CD4-positive, alpha-beta T cell treated with Interleukin-6 for 4 hours (primary cell): ENCODE measurements around the gene CAPN2.
"Not testable (repeated sequence)": the region's sequence is repeated elsewhere in the genome, so short reads cannot be mapped to it uniquely, and the experiment has no call there.

ENCODE experiments used
- DNase-seq: peaks from one replicate; pipeline ENCODE4 v3.0.0-alpha.2; 2020; ENCODE audit warnings: mixed read lengths

The CAPN2 gene

GRCh38 chr1:223794136-223794880, 82.0 kb downstream of the CAPN2 start:
- no peak for DNase-seq

DNA sequence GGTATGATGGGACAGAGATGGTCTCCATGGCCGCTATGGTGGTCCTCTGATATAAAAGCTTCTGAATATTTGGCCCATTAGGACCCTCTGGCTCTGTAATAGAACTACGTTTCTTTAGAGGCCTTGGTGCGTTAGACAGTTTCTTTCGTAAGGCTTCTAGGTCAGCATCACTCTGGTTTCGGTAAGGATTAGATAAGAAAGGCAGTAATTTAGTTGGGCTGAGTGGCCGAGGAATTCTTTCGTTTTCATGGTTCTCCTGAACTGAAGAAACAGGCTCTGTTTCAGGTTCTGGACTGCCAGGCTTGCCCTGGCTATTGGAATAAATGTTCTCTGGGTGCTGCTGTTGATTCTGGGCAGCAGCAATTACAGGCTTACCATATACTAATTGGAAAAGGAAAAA, 83.9 kb downstream of the CAPN2 start:
- no peak for DNase-seq

DNA sequence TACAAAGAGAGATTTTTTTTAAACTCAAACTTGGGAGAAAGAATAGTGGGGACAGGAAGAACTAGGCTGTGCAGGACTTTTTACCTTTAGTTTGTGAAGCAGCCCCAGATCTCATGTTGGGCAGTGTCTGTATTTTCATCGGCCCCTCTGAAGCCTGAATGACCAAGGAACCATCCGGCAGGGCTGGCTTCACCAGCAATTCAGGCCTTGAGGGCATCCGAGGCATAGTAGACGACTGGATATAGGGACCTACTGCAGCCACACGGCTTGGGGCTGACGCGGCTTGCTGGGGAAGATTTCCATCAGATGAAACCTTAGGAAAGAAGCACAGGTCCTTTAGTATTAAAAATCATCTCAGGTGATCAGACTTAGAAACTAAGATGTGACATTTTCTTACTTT, 89.7 kb downstream of the CAPN2 start:
- no peak for DNase-seq

DNA sequence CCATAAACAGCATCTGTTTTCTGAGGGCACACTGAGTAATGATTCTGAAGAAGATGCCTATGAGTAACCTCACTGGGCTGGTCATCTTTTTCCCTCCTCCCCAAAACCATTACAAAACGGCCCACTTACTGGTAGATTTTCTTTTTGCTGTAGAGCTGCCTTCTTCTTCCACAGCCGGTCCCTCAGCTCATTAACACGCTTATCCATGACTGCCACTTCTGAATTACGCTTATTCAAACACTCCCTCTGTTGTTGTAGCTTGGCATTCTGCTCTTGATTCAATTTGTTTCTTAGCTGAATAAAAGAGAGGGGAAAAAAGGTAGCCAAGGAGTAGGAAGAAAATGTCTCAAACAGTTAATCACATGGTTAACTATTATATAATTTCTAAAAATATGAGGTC, 90.3 kb downstream of the CAPN2 start:
- no peak for DNase-seq

DNA sequence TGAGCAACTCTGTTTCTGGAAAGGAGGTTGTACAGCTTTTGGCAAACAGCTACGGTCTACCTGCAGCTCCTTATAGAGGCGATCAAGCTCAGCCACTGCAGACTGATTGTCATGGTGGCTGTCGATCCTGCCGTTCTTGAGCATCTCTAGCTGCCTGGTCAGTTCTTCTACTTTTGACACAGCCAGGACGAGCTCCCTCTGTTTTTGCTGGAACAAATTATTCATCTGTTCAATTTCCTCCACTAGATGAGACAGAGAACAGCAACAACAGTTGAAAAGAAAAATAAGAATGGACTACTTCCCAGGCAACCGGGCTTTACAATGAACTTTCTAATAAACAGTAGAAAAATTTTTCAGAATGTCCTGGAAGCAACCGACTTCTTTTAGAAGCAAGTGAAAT, 90.9 kb downstream of the CAPN2 start:
- no peak for DNase-seq

DNA sequence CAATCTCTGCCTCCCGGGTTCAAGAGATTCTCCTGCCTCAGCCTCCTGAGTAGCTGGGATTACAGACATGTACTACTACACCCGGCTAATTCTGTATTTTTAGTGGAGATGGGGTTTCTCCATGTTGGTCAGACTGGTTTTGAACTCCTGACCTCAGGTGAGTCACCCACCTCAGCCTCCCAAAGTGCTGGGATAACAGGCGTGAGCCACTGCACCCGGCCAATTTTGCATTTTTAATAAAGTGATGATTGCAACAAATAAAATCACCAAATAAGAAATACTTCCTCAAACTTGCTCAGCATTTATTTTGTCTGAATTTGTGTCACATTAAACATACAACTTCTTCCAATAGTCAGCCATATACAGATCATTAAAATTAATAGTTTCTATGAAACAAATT, 97.6 kb downstream of the CAPN2 start:
- not testable (repeated sequence) for DNase-seq

GRCh38 chr1:223810586-223810985, 98.2 kb downstream of the CAPN2 start:
- DNase-seq = no peak

DNA sequence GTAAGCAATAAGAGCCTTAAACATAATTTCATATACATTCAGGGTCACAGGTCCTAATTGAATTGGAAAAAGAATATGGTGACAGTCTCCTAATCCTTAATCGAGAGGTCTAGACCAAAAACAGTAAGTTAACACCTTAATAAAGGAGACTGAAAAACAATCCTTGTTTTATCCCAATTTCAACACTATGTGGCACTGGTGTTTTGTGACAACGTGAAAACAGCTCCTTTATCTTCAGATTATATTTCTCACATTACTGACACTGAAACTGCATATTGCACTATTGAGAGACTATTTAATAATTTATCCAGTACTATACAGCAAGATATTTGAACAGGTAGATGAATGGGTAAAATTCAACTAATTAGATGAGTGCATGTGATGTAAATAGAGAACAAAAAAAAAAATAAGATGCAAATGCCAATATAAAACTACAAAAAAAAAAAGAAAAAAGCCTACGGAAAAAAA, 99.3 kb downstream of the CAPN2 start:
- DNase-seq = no peak

- no peak for DNase-seq
Measured at GRCh38 chr1:223813645-223814044, 101.3 kb downstream of the CAPN2 start.

DNA sequence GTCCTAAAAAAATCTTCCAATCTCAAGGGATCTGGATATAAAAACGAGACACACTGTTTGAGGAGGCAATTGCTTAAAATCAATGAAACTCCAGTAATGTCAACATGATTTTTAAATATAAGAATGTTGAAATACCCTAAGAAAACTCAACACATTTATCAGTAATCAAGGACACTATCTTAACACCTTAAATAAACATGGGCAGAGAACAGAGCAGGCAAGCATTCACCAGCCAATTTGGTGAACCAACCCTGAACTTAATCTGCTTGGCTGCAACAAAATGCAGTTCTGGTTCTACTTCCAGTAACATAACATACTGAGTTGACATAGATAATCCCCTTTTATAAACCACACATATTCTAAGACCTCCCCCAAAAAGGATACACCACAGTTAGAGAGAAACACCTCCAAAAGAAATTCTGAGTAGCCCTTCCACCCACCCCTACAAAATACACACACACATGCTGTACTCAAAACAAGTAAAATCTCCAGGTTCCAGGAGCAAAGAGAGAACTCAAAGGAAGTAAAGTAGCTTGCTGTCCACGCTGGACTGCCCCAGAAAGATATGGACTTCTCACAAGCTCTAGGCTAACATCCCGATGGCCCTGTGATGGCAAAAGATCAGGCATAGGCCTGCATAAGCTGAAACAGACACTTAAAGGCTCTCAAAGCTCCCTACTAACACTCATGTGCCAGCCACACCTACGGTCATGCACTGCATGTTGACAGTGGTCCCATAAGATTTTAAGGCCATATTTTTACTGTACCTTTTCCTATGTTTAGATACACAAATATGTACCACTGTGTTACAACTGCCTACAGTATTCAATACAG, 102.9 kb downstream of the CAPN2 start:
- DNase-seq = no peak

GRCh38 chr1:223815865-223816264, 103.5 kb downstream of the CAPN2 start:
- no peak for DNase-seq

- DNase-seq = not testable (repeated sequence)
Measured at GRCh38 chr1:223817265-223817664, 104.9 kb downstream of the CAPN2 start.

DNA sequence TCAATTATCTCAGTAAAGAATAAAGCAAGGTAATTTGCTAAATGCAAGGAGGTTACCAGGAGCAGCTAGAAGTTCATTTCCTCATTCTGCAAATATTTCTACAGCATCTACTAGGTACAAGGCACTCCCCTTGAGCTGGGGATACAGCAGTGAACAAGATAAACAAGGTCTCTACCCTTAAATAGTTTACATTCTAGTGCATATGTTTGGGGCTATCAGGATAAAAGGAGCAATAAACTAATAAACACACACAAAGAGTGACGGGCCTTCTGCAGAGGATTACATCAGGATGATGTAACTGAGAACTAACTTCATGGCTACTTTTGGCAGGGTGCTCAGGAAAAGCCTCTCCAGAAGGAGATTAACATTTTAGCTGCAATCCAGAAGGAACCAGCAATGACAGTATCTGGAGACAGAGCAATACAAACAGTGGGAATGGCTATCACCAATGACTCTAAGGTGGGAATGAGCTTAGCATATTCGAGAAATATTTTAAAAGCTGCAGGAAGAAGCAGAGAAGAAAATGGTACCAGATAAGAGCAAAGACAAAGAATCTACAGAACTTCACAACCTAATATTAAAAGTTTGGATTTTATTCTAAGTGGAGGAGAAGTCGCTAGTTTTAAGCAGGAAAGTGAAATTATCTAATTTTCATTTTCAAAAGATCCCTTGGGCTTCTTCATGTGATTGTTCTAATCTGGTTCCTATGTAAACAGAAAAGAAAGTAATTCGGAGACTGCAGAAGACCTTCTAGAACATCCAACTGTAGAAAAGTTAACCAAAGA, 107.6 kb downstream of the CAPN2 start:
- no peak for DNase-seq

- DNase-seq = no peak
Measured at GRCh38 chr1:223820515-223820858, 108.1 kb downstream of the CAPN2 start.

- DNase-seq = no peak
Measured at GRCh38 chr1:223820971-223821370, 108.6 kb downstream of the CAPN2 start.

DNA sequence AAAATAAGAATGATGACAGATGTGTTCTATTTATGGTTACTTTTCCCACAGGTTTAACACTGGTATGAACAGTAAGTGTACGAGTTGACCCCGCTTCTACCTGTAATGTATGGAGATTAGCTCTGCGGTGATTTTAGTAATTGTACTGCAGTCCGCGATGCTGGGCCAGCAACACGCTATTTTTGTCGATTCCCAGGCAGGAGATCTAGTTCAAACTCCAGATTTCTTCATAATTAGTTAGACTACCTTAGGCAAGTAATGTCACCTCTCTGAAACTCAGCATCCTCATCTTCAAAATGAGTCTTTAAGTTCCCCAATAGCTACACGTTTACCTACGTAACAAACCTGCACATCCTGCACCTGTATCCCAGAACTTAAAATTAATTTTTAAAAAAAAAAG, 111.9 kb downstream of the CAPN2 start:
- no peak for DNase-seq

DNA sequence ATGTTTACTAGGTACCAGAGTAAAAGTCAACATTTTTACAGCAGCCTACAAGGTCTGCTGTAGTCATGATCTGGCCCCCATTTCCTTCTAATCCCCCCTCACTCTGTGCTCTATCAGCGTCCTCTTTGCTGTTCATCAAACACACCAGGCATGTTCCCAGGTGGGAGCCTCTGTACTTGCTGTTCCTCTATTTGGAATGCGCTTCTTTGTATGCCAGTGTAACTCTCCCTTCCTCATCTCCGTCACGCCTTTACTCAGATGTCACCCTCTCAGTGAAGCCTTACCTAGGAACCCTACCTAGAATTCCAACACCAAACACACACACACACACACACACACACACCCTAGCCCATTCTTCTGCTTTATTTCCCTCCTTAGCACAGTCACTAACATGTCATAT, 112.4 kb downstream of the CAPN2 start:
- no peak for DNase-seq
